ENCODE results near the gene ZBTB38. TPM values are rescaled to one million over a fixed set of nuclear protein-coding genes. Genes with fewer than 3 reads are reported as not detected.

ZBTB38 gene
- polyA plus RNA-seq, 1 donor, result 60.5 TPM

DNA sequence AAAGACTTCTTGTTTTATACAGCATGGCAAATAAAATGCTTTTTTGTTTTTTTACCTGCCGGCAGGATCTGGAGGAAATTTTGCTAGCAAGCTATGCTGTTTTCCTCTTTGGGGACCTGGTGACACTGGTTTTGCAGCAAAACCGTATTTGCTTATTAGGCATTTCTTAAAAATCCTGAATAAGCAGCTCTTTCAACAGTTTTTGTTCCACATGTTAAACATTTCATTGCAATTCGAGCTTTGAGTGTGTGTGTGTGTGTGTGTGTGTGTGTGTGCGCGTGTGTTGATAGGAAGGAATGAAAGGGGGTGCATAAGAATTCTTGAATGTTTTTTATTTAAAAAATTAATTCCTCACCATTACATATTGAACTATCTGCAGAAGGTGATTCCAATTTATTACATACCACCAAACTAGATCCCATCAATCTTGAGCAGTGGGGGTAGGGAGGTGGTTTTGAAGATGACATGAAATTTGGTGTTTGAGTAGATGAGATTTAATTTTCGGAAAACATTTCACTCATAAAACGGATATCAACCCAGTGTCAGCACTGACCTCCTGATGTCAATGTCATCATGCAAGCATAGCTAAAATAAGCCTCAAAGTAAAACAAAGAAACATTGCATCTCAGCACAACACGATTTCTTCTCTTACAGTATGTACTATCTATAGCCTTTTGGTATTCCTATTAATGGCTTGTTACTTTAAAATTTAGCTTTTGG is 17.3 kb downstream of the ZBTB38 start:
- DNase-seq, result no peak

GRCh38 chr3:141386126-141386488 is 17.8 kb downstream of the ZBTB38 start:
- DNase-seq, result no peak

DNA sequence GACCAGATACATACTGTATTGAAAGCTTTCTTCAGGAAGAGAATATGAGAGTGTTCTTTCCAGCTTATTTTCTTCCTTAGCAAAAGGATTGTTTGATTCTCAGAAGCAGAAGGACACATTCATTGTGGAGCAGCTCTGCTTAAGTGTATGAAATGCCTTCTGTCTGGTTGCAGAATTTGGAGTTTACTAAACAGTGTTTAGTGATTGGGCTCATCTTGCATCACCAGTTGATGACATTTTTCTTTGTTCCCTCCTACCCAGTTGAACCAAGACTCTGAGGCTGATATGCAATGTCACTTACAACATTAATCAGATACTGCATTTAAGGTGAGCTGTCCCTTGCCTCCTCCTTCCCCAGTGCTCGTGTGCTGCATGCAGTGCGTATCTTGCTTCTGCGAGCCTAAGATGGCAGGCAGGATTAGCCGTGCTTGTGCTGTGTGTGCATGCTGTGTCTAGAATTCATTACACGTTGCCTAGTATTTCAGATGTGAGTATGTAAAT is 18.4 kb downstream of the ZBTB38 start:
- DNase-seq, result no peak

GRCh38 chr3:141387516-141387915 is 19.2 kb downstream of the ZBTB38 start:
- DNase-seq, result no peak

- DNase-seq, result no peak
Measured at GRCh38 chr3:141388395-141388794, 20.1 kb downstream of the ZBTB38 start.

GRCh38 chr3:141388823-141389621 is 20.7 kb downstream of the ZBTB38 start:
- no peak for DNase-seq

DNA sequence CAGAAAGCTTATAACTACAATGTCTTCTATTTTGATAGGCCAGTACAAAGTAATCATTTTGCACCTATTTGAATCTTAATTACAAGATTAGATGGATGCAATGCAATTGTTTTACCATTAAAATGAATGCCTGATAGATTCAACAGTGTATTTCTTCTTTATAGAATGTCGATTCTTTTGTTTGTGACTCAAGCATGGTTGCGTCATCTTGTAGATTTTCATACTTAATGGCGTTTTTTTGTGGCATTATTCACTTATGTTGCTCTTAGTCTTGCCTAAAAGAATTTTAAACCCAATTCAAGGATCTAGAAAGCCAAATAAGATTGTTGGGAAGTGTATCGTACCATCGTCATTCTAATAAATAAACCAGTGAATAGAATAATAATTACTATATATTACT is 21.4 kb downstream of the ZBTB38 start:
- DNase-seq, result no peak

DNA sequence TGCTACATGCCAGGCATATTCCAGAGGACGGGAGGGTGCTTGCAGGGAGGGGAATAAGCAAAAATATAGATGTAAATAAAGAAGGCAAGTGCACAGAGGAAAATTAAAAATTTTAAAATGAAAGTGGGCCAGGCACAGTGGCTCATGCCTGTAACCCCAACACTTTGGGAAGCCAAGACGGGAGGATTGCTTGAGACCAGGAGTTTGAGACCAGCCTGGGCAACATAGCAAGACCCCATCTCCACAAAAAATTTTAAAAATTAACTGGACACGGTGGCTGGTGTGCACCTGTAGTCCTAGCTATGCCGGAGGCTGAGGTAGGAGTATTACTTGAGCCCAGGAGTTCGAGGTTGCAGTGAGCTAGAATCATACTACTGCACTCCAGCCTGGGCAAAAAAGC is 22.4 kb downstream of the ZBTB38 start:
- no peak for DNase-seq

DNA sequence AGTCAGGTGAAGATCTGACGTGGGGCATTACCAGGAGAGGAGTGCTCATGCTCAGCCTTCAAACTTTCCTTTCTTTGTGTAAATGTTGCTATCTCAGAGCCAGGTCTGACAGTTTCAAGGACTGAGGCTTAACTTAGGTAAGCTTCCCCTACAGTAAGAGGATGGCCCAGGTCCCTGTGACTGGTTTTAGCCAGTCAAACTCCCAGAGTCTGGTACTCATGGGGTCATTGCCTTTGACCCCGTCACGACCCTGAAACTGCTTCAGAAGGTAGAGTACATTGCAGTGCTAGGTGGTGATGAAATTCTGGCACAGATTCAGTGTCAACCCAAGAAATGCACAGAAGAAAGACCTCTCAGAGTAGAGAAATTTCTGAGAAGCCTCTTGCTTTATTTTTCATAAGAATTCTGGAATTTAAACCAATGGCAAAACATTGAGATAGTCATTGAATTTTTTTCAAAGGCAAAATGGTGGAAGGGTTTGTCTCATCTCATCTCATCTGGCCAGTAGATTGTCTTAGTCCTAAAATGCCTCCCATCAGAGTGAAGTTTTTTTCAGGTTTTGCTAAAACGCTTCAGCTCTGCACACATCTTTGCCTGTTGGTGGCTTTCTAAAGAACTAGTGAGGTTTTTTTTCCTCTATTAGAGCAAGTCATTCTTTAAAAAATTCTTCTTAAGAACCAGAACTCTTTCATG is 23.1 kb downstream of the ZBTB38 start:
- no peak for DNase-seq

DNA sequence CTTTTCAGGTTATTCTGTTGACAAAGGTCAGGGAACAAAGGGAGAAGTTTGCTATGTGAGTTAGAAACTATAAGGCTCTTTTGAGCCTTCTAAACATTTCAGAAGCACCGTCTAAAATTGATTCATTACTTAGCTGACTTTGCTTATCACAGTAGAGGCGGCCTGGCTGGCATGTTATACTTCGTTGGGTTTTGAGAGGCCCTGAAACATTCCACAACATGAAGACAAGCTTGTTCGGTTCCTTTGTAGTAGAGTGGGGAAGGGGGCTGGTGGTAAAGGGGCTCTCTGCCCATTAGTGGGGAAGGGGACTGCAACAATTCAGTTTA is 23.6 kb downstream of the ZBTB38 start:
- DNase-seq, result no peak

DNA sequence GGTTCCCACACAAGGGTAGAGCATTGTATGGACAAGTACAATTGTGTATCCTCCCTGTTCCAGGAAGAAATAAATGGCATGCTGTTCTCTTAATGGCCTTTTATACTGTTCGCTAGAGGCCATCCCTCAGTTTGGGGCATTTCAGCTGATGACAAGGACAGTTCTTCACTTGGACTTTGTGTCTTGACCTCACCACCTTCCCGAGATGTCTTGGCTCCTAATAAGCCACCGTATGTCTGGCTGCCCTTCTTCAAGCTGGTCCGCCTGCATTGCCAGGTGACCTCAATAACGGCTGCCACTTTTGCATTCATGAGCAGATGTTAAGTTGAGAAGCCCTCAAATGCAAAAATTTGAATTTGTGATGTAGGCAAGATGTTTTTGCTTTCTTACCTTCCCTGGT is 24.1 kb downstream of the ZBTB38 start:
- DNase-seq, result no peak

GRCh38 chr3:141392897-141393734 is 24.8 kb downstream of the ZBTB38 start:
- DNase-seq, result no peak

GRCh38 chr3:141393735-141394076 is 25.4 kb downstream of the ZBTB38 start:
- DNase-seq, result no peak

GRCh38 chr3:141394560-141394959 is 26.3 kb downstream of the ZBTB38 start:
- no peak for DNase-seq

DNA sequence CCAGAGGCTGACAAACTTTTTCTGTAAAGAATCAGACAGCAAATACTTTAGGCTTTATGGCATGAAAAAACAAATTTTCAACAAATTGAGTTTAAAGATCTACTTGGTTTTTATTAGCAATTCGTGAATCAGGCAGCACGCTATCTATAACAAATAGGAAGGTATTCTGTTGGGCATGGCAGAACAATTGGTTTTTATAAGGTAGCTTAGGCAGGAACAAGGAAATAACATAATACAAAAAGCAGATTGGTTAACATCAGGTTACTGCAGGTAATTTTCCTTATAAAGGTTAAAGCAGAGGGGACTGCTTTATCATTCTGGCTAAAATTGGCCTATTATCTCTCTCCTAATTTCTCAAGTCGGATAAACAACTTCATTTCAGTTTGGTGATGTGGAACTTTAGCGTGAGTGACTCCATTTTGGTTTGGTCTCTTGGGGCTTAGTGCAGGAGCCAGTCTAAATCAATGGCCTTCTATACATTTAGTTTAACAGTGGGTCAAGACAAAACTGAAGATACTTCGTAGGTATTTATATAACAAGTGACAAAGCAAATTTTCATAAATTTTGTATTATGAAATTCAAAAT is 26.8 kb downstream of the ZBTB38 start:
- no peak for DNase-seq

GRCh38 chr3:141397996-141398395 is 29.7 kb downstream of the ZBTB38 start:
- DNase-seq, result no peak

DNA sequence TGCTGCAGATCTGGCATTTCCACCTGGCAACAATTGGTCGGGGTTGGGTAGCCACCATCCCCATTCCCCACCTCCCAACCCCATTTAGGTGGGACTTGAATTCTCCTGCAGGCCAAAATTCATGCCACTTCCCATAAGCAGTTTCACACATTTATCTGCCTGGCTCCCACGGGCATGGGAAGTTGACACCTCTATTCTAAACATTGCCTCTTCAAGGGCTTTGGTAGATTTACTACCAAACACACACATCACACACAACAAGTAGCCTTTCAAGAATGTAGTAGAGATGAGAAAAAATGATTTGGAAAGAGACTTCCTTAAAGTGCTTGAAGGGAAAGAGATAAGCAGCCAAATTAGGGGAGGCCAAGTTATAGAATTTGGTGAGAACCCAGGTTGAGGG is 30.9 kb downstream of the ZBTB38 start:
- no peak for DNase-seq

- DNase-seq, result no peak
Measured at GRCh38 chr3:141400073-141400971, 32.0 kb downstream of the ZBTB38 start.

DNA sequence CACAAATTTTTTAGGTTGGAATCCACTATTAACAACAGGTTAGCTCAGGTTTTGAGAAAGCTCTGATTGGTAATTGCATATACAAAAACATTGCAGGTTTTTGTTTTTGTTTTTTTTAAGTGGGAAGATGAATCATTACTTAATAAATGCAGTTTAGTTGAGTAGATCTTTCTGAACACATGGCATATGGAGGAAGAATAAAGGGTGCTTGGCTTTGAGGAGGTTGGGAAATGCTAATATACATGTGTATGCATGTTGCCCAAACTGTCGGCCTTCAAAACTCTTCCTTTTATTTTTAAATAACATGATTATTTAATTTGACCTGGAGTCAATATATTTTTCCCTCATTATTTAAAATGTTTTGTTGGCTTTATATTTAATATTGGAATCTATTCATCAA is 32.8 kb downstream of the ZBTB38 start:
- no peak for DNase-seq

GRCh38 chr3:141401573-141402475 is 33.5 kb downstream of the ZBTB38 start:
- peak; percentile 51 for DNase-seq
